Germinal center (tissue), 1 donor: ENCODE results near the gene SCNN1B.
"Not testable (repeated sequence)": the region's sequence is repeated elsewhere in the genome, so short reads cannot be mapped to it uniquely, and the experiment has no call there.

ENCODE experiments used
- DNase-seq: peaks from one replicate; pipeline ENCODE4 v3.0.0; 2012; ENCODE audit warnings: mixed read lengths, low spot score

Gene SCNN1B

GRCh38 chr16:23381702-23382101 is 79.6 kb downstream of the SCNN1B start:
- DNase-seq: not testable (repeated sequence)

GRCh38 chr16:23382279-23382678 is 80.2 kb downstream of the SCNN1B start:
- DNase-seq: no peak

- no peak for DNase-seq
These were observed 81.8 kb downstream of the SCNN1B start for GRCh38 chr16:23383881-23384280.

- no peak for DNase-seq
These were observed 82.8 kb downstream of the SCNN1B start for GRCh38 chr16:23384878-23385277.

GRCh38 chr16:23385441-23385840 is 83.3 kb downstream of the SCNN1B start:
- DNase-seq: no peak

GRCh38 chr16:23387666-23388065 is 85.6 kb downstream of the SCNN1B start:
- no peak for DNase-seq

GRCh38 chr16:23388786-23389185 is 86.7 kb downstream of the SCNN1B start:
- DNase-seq: no peak

- DNase-seq: no peak
These were observed 87.1 kb downstream of the SCNN1B start for GRCh38 chr16:23389201-23389600.

- not testable (repeated sequence) for DNase-seq
These were observed 87.8 kb downstream of the SCNN1B start for GRCh38 chr16:23389936-23390335.

GRCh38 chr16:23391381-23392222 is 89.5 kb downstream of the SCNN1B start:
- no peak for DNase-seq

- no peak for DNase-seq
These were observed 90.1 kb downstream of the SCNN1B start for GRCh38 chr16:23392223-23392600.

- DNase-seq: no peak
These were observed 92.2 kb downstream of the SCNN1B start for GRCh38 chr16:23394141-23394831.

- DNase-seq: no peak
These were observed 93.6 kb downstream of the SCNN1B start for GRCh38 chr16:23395732-23396131.

- DNase-seq: no peak
These were observed 95.4 kb downstream of the SCNN1B start for GRCh38 chr16:23397464-23397863.

- DNase-seq: no peak
These were observed 97.1 kb downstream of the SCNN1B start for GRCh38 chr16:23398987-23399805.

- not testable (repeated sequence) for DNase-seq
These were observed 98.3 kb downstream of the SCNN1B start for GRCh38 chr16:23400447-23400846.

- DNase-seq: no peak
These were observed 99.0 kb downstream of the SCNN1B start for GRCh38 chr16:23401139-23401538.

GRCh38 chr16:23402100-23402499 is 100.0 kb downstream of the SCNN1B start:
- DNase-seq: no peak

- no peak for DNase-seq
These were observed 101.4 kb downstream of the SCNN1B start for GRCh38 chr16:23403547-23403946.

- no peak for DNase-seq
These were observed 103.9 kb downstream of the SCNN1B start for GRCh38 chr16:23406024-23406423.

GRCh38 chr16:23406546-23407240 is 104.6 kb downstream of the SCNN1B start:
- DNase-seq: no peak
